MM.1S (cell line): ENCODE results near the gene ETHE1.
"Not testable (repeated sequence)": the region's sequence is repeated elsewhere in the genome, so short reads cannot be mapped to it uniquely, and the experiment has no call there.

Experiments
- DNase-seq: peaks from one replicate; pipeline ENCODE4 v3.0.0-alpha.2; 2015
- H2AFZ ChIP-seq: fragments of 300-600 bp; sonication (generic); 2 replicates; pipeline ENCODE4 v1.6.0; 2016; ENCODE audit warnings: antibody characterized with exemption, low read length
- H3F3A ChIP-seq: fragments of 300-600 bp; sonication (generic); 2 replicates; pipeline ENCODE4 v1.6.1; 2016; ENCODE audit warnings: mild to moderate bottlenecking, antibody characterized with exemption, low read length, moderate library complexity, mixed read lengths; ENCODE audit not compliant: insufficient read depth
- H3K27ac ChIP-seq: fragments of 300-600 bp; sonication (generic); 2 replicates; pipeline ENCODE4 v1.5.1; 2016; ENCODE audit warnings: mild to moderate bottlenecking, low read length
- H3K27me3 ChIP-seq: fragments of 300-600 bp; sonication (generic); replicated peaks from 2 replicates; pipeline ENCODE4 v1.6.0; 2016; ENCODE audit warnings: low read length; ENCODE audit not compliant: insufficient read depth
- H3K36me3 ChIP-seq: fragments of 300-600 bp; sonication (generic); replicated peaks from 2 replicates; pipeline ENCODE4 v1.6.1; 2016; ENCODE audit warnings: mild to moderate bottlenecking, low read length, mixed read lengths; ENCODE audit not compliant: insufficient read depth
- H3K4me1 ChIP-seq: fragments of 300-600 bp; sonication (generic); 2 replicates; pipeline ENCODE4 v1.6.1; 2016; ENCODE audit warnings: low read length, mixed read lengths
- H3K4me2 ChIP-seq: fragments of 300-600 bp; sonication (generic); 2 replicates; pipeline ENCODE4 v1.6.0; 2016; ENCODE audit warnings: low read depth, low read length
- H3K4me3 ChIP-seq: fragments of 300-600 bp; sonication (generic); 2 replicates; pipeline ENCODE4 v1.5.1; 2016; ENCODE audit warnings: low read length, mixed read lengths
- H3K79me2 ChIP-seq: fragments of 300-600 bp; sonication (generic); 2 replicates; pipeline ENCODE4 v1.6.1; 2016; ENCODE audit warnings: mixed run types, low read length, mixed read lengths
- H3K9ac ChIP-seq: fragments of 300-600 bp; sonication (generic); 2 replicates; pipeline ENCODE4 v1.6.1; 2016; ENCODE audit warnings: low read length, mixed read lengths
- H3K9me2 ChIP-seq: fragments of 300-600 bp; sonication (generic); replicated peaks from 2 replicates; pipeline ENCODE4 v1.6.1; 2016; ENCODE audit warnings: mild to moderate bottlenecking, low read length, mixed read lengths; ENCODE audit not compliant: insufficient read depth
- H3K9me3 ChIP-seq: fragments of 300-600 bp; sonication (generic); replicated peaks from 2 replicates; pipeline ENCODE4 v1.6.1; 2016; ENCODE audit warnings: mild to moderate bottlenecking, low read length, mixed read lengths; ENCODE audit not compliant: insufficient read depth
- H4K20me1 ChIP-seq: fragments of 300-600 bp; sonication (generic); 2 replicates; pipeline ENCODE4 v1.6.1; 2016; ENCODE audit warnings: mild to moderate bottlenecking, low read length, moderate library complexity, mixed read lengths; ENCODE audit not compliant: insufficient read depth
- EZH2 ChIP-seq: fragments of 300-600 bp; sonication (generic); optimal IDR thresholded peaks from 2 replicates; pipeline ENCODE3; 2017; ENCODE audit warnings: low read depth, mild to moderate bottlenecking, antibody characterized with exemption, low read length, mixed read lengths
- EZH2phosphoT487 ChIP-seq: fragments of 300-600 bp; sonication (generic); IDR thresholded peaks from 2 replicates; pipeline ENCODE4 v1.6.1; 2018; ENCODE audit warnings: antibody characterized with exemption, low read length
- TF ChIP-seq, protein P1 (sequence below): fragments of 300-600 bp; sonication (generic); IDR thresholded peaks from 2 replicates; pipeline ENCODE4 v1.5.1; 2016; ENCODE audit warnings: antibody characterized with exemption, low read length, mixed read lengths

Gene ETHE1

DNA sequence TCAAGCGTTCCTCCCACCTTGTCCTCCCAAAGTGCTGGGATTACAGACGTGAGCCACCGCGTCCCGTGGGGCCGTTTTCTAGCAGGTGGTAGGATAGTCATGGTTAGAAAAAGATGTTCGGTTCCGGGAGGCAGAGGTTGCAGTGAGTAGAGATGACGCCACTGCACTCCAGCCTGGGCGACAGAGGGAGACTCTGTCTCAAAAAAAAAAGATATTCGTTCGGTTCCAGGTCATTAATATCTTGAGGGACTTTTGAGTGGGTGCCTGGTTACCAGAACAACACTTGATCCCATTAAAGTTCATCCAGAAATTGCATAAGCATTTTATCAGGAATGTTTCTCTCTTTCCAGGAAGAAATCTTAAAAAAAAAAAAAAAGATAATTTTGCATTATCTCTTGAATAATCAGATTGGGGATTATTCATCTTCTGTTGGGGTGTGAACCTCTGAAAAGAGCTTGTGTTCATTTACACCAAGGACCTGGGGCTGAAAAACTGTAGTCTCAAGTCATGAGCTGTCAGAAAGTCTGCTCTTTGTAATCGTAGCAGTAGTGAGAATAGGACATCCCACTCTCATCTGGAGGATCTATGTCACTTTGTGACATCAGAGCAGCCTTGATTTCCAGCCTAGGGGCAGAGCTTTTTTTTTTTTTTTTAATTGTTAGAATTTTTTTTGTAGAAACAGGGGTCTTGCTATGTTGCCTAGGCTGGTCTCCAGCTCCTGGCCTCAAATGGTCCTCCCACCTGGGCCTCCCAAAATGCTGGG, 1.0 kb upstream of the ETHE1 start:
- Histone ChIP-seq H3F3A (peaks cover 21% of the 10 kb centered on the region), H3K27me3 (no peaks in the 10 kb centered on the region), H2AFZ (no peak overlapping the region), H3K4me1 (peaks cover 12% of the 10 kb centered on the region), H3K4me3 (no peak overlapping the region), H3K27ac (no peak overlapping the region), H3K9me3 (no peaks in the 10 kb centered on the region), H4K20me1 (no peaks in the 10 kb centered on the region), H3K9ac (no peak overlapping the region), H3K79me2 (peaks cover 5% of the 10 kb centered on the region; the same call in 1 of the 2 replicates), H3K9me2 (no peaks in the 10 kb centered on the region), H3K36me3 (no peaks in the 10 kb centered on the region), H3K4me2 (no peak overlapping the region)
- no peak for TF ChIP-seq EZH2
- DNase-seq, result no peak

DNA sequence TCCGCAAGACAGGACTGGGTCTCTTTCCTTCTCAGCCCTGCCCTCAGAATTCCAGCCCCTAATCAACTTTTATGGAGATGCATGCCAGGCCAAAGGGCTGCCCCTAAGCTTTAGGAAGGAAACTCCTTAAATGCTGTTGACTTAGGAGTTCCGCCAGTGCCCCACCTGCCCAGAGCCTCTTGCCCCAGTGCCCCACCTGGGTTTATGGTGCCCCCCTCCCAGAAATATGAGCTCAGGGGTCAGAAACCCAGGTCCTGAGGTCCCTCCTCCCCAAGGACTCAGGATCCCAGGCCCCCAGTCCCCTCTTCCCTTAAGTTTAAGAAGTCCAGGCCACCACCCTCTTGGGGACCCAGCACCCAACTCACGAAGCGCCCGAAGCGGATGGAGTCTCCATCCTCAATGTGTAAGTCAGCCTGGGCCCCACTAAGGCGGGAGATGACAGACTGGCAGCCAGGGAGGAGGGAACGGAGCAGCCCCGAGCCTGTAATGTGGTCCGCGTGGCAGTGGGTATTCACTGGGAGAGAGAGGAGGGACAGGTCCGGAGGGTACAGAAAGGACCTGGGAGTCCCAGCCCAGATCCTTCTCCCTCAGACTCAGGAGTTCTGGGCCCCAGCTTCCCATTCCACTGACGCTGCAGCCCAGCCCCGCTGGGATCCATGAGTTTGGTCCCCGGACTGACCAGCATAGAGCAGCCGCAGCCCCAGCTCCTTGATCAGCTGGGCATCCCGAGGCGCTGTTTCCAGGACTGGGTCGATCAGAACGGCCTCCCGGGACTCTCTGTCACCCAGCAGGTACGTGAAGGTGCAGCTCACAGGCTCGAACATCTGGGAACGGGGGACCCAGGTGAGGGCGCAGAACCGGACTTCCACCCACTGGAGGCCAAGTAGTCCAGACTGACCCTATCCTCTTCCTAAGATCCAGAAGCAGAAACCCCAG, 897 bp downstream of the ETHE1 start:
- no peak overlapping the region for H3K27ac ChIP-seq
- DNase-seq, result no peak
- H3K9me2 ChIP-seq, result no peaks in the 10 kb centered on the region

DNA sequence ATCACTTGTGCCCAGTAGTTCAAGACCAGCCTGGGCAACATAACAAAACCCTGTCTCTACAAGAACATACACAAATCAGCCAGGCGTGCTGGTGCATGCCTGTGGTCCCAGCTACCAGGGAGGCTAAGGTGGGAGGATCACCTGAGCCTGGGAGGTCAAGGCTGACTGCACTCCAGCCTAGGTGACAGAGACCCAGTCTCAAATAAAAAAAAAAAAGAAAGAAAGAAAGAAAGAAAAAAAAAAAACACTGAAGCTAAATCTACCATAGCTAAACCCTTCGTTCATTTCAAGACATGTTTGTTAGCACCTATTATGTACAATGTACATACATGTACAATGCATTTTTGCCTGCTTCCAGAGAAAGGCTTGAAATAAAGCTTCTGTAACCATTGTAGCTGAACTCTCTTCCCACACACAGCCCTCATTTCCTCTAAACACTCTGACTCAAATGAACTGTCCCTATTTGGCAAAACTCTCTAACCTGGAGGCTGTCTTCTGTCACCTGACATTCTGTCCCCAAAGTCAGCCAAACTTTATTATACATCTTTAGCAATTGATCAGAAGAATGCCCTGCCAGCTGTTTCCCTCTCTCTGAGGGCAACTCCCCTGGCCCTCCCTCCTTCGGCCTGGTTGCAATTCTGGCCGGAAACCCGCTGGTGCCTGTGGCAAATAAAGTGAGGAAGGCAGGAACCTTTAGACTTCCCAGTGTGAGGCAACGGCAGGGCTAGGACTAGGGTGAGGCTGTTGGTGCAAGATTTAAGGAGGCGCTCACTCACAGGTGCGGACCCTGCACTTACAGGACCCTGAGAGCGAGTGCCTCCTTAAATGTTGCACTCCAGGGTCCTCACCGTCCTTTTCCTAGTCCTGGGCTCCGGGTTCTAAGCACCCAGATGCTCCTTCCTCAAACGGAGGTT, 1.8 kb downstream of the ETHE1 start:
- peaks cover 12% of the 10 kb centered on the region for H3K4me1 ChIP-seq

More for the DNA sequence above, 897 bp downstream of the ETHE1 start:
- H4K20me1 ChIP-seq, result no peaks in the 10 kb centered on the region
- peak overlapping the region; percentile 98 for H3K4me2 ChIP-seq
- peaks cover 14% of the 10 kb centered on the region for H3F3A ChIP-seq
- H3K27me3 ChIP-seq, result no peaks in the 10 kb centered on the region
- no peaks in the 10 kb centered on the region for H3K9me3 ChIP-seq
- no peaks in the 10 kb centered on the region for H3K36me3 ChIP-seq
- peak overlapping the region; percentile 98 for H2AFZ ChIP-seq
- peak overlapping the region; percentile 98 for H3K4me3 ChIP-seq
- H3K79me2 ChIP-seq, result peaks cover 5% of the 10 kb centered on the region; the same call in 1 of the 2 replicates
- peak overlapping the region; percentile 68; the same call in 1 of the 2 replicates for H3K9ac ChIP-seq
- H3K4me1 ChIP-seq, result peaks cover 12% of the 10 kb centered on the region
- TF ChIP-seq, protein P1, sequence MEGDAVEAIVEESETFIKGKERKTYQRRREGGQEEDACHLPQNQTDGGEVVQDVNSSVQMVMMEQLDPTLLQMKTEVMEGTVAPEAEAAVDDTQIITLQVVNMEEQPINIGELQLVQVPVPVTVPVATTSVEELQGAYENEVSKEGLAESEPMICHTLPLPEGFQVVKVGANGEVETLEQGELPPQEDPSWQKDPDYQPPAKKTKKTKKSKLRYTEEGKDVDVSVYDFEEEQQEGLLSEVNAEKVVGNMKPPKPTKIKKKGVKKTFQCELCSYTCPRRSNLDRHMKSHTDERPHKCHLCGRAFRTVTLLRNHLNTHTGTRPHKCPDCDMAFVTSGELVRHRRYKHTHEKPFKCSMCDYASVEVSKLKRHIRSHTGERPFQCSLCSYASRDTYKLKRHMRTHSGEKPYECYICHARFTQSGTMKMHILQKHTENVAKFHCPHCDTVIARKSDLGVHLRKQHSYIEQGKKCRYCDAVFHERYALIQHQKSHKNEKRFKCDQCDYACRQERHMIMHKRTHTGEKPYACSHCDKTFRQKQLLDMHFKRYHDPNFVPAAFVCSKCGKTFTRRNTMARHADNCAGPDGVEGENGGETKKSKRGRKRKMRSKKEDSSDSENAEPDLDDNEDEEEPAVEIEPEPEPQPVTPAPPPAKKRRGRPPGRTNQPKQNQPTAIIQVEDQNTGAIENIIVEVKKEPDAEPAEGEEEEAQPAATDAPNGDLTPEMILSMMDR, result no peak
- TF ChIP-seq EZH2phosphoT487, result no peak
- TF ChIP-seq EZH2, result no peak

DNA sequence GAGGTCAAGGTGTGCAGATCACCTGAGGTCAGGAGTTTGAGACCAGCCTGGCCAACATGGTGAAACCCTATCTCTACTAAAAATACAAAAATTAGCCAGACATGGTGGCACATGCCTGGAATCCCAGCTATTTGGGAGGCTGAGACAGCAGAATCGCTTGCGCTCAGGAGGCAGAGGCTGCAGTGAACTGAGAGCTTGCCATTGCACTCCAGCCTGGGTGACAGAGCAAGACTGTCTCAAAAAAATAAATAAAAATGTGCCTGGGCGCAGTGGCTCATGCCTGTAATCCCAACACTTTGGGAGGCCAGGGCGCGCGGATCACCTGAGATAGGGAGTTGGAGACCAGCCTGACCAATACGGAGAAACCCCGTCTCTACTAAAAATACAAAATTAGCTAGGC, 3.3 kb downstream of the ETHE1 start:
- not testable (repeated sequence) for H3K27me3 ChIP-seq, H3K9ac ChIP-seq, H4K20me1 ChIP-seq, H2AFZ ChIP-seq, H3K4me2 ChIP-seq, H3K36me3 ChIP-seq, DNase-seq, H3K4me3 ChIP-seq, H3K9me3 ChIP-seq, H3K27ac ChIP-seq, H3K79me2 ChIP-seq, H3K9me2 ChIP-seq
- Histone ChIP-seq H3K4me1 (peaks cover 12% of the 10 kb centered on the region), H3F3A (peaks cover 14% of the 10 kb centered on the region)

More for the DNA sequence above, 1.8 kb downstream of the ETHE1 start:
- DNase-seq, result no peak
- Histone ChIP-seq H3K36me3 (no peaks in the 10 kb centered on the region), H2AFZ (peak overlapping the region; percentile 98; the same call in 1 of the 2 replicates), H3K27ac (peak overlapping the region; percentile 1; the same call in 1 of the 2 replicates), H3K79me2 (peaks cover 5% of the 10 kb centered on the region; the same call in 1 of the 2 replicates), H3K4me3 (peak overlapping the region; percentile 98), H4K20me1 (no peaks in the 10 kb centered on the region), H3K9ac (peak overlapping the region; percentile 68; the same call in 1 of the 2 replicates), H3K9me2 (no peaks in the 10 kb centered on the region), H3F3A (peaks cover 14% of the 10 kb centered on the region), H3K27me3 (no peaks in the 10 kb centered on the region), H3K9me3 (no peaks in the 10 kb centered on the region), H3K4me2 (peak overlapping the region; percentile 98)
- no peak for TF ChIP-seq EZH2phosphoT487
- TF ChIP-seq, protein P1, result no peak
- no peak for TF ChIP-seq EZH2
